CD14-positive monocyte (primary cell): Measurements from ENCODE around the gene TMEM184B. TPM values are rescaled to one million over a fixed set of nuclear protein-coding genes. Genes with fewer than 3 reads are reported as not detected.

Source experiments
- DNase-seq, 3 donors: peaks; one replicate each; pipeline ENCODE4 v3.0.0-alpha.2; 2011 to 2022
- H2AFZ ChIP-seq: 2 replicates; pipeline ENCODE4 v1.6.0; 2012; ENCODE audit warnings: mild to moderate bottlenecking, low read depth, low read length, inconsistent platforms; ENCODE audit not compliant: insufficient read depth, poor library complexity, severe bottlenecking
- H3K27ac ChIP-seq, 2 donors: 1 replicate in 1 of 2; 2 replicates in 1 of 2; pipeline ENCODE4 v1.5.1; 2012 to 2013; ENCODE audit warnings: low read length in 2 of 2, control low read depth in 1 of 2, inconsistent platforms in 1 of 2, low read depth in 1 of 2, mild to moderate bottlenecking in 1 of 2
- H3K27me3 ChIP-seq, 2 donors: one replicate each; pipeline versions ENCODE4 v1.6.0 to v1.6.1; 2011 to 2013; ENCODE audit warnings: low read length in 2 of 2; ENCODE audit not compliant: control insufficient read depth in 2 of 2, insufficient read depth in 2 of 2
- H3K36me3 ChIP-seq, 2 donors: replicated peaks in 1 of 2; 1 replicate in 1 of 2; 2 replicates in 1 of 2; pipeline versions ENCODE4 v1.5.1 to v1.6.1; 2012 to 2013; ENCODE audit warnings: low read length in 2 of 2, control low read depth in 1 of 2, inconsistent platforms in 1 of 2, mild to moderate bottlenecking in 1 of 2; ENCODE audit not compliant: insufficient read depth in 2 of 2, control insufficient read depth in 1 of 2
- H3K4me1 ChIP-seq, 2 donors: 1 replicate in 1 of 2; 2 replicates in 1 of 2; pipeline versions ENCODE4 v1.5.1 to v1.6.1; 2012 to 2013; ENCODE audit warnings: low read length in 2 of 2, control low read depth in 1 of 2, inconsistent platforms in 1 of 2, mild to moderate bottlenecking in 1 of 2, moderate library complexity in 1 of 2; ENCODE audit not compliant: insufficient read depth in 2 of 2, control insufficient read depth in 1 of 2
- H3K4me2 ChIP-seq: replicated peaks from 2 replicates; pipeline ENCODE3; 2012; ENCODE audit warnings: low read length, moderate library complexity, mild to moderate bottlenecking; ENCODE audit not compliant: poor library complexity, severe bottlenecking; ENCODE audit errors: extremely low read depth
- H3K4me3 ChIP-seq, 3 experiments: fragments of 200-600 bp in 1 of 3; sonication (generic) in 1 of 3; replicated peaks in 1 of 3; 1 replicate in 2 of 3; 2 replicates in 1 of 3; pipeline ENCODE4 v1.5.1; 2011 to 2013; ENCODE audit warnings: low read length in 3 of 3, mild to moderate bottlenecking in 3 of 3, control low read depth in 2 of 3, low read depth in 2 of 3, inconsistent platforms in 1 of 3, moderate library complexity in 1 of 3
- H3K79me2 ChIP-seq: 2 replicates; pipeline ENCODE4 v1.6.0; 2012; ENCODE audit warnings: mild to moderate bottlenecking, control low read depth, inconsistent platforms, low read length, moderate library complexity; ENCODE audit not compliant: insufficient read depth
- H3K9ac ChIP-seq: 2 replicates; pipeline ENCODE4 v1.6.0; 2017; ENCODE audit warnings: low read length, mild to moderate bottlenecking; ENCODE audit not compliant: insufficient read depth, poor library complexity, severe bottlenecking
- H3K9me3 ChIP-seq, 2 donors: replicated peaks in 1 of 2; 1 replicate in 1 of 2; 2 replicates in 1 of 2; pipeline versions ENCODE4 v1.5.1 to v1.6.1; 2012 to 2013; ENCODE audit warnings: low read length in 2 of 2, control low read depth in 1 of 2; ENCODE audit not compliant: control insufficient read depth in 1 of 2, insufficient read depth in 1 of 2
- H4K20me1 ChIP-seq: 2 replicates; pipeline ENCODE4 v1.6.0; 2012; ENCODE audit warnings: mild to moderate bottlenecking, low read length, control low read depth, moderate library complexity; ENCODE audit not compliant: insufficient read depth
- H3K27ac Mint-ChIP-seq, 7 donors: one replicate each; pipeline ENCODE4 v1.8.0; 2020; ENCODE audit warnings: mild to moderate bottlenecking in 7 of 7, mixed read lengths in 7 of 7, moderate library complexity in 6 of 7, inconsistent platforms in 2 of 7
- H3K27me3 Mint-ChIP-seq, 3 donors: one replicate each; pipeline ENCODE4 v1.8.0; 2021 to 2022; ENCODE audit warnings: low read depth in 3 of 3, mild to moderate bottlenecking in 3 of 3, mixed read lengths in 3 of 3, moderate library complexity in 3 of 3, inconsistent platforms in 1 of 3
- H3K36me3 Mint-ChIP-seq, 2 donors: one replicate each; pipeline ENCODE4 v1.8.0; 2020; ENCODE audit warnings: mixed read lengths in 2 of 2, inconsistent platforms in 1 of 2, mild to moderate bottlenecking in 1 of 2
- H3K4me1 Mint-ChIP-seq: one replicate; pipeline ENCODE4 v1.8.0; 2020; ENCODE audit warnings: mild to moderate bottlenecking, mixed read lengths
- H3K4me3 Mint-ChIP-seq, 2 donors: one replicate each; pipeline ENCODE4 v1.8.0; 2020; ENCODE audit warnings: mild to moderate bottlenecking in 2 of 2, mixed read lengths in 2 of 2, moderate library complexity in 1 of 2
- H3K9me3 Mint-ChIP-seq, 7 donors: one replicate each; pipeline ENCODE4 v1.8.0; 2020 to 2022; ENCODE audit warnings: mixed read lengths in 7 of 7, mild to moderate bottlenecking in 6 of 7, moderate library complexity in 6 of 7, inconsistent platforms in 2 of 7
- CTCF ChIP-seq: fragments of 200-600 bp; IDR thresholded peaks from one replicate; pipeline ENCODE4 v1.8.0; 2022; ENCODE audit warnings: antibody characterized with exemption, mild to moderate bottlenecking
- WGBS: methylation state at CpG from one replicate; pipeline ENCODE4 v1.1.5; 2013; ENCODE audit warnings: missing lambda C conversion rate; ENCODE audit not compliant: insufficient coverage; 5-methylcytosine and 5-hydroxymethylcytosine counted together
- intact Hi-C, 2 donors: fragments of 100-400 bp; cut with micrococcal nuclease; formaldehyde crosslinking; loops; one replicate each; pipeline versions ENCODE4 v1.15.0 to v1.15.1; 2023
- polyA plus RNA-seq, 3 donors: library from polyadenylated mRNA; depleted of rRNA in 1 of 3; unstranded in 2 of 3; stranded (reverse) in 1 of 3; fragments of 300-500 nt in 2 of 3; fragments of >200 nt in 1 of 3; fragmentation: Illumina TruSeq in 2 of 3; gene quantifications; 1 replicate in 2 of 3; 2 replicates in 1 of 3; pipeline ENCODE4 v1.2.3, GENCODE V29; 2012 to 2021

Gene TMEM184B
- polyA plus RNA-seq, 3 donors, result 7.4 to 17.7 (median 10.6) TPM

GRCh38 chr22:38286915-38287669 lies 14.3 kb upstream of the TMEM184B start:
- Mint-ChIP-seq H3K4me1 (peaks cover 14% of the 10 kb centered on the region), H3K9me3 (peaks cover 0 to 3% (median 0%) of the 10 kb centered on the region in 7 donors), H3K36me3 (peaks cover 4 to 8% of the 10 kb centered on the region in 2 donors), H3K27ac (peak overlapping the region in 1 of 7 donors; percentile 77), H3K27me3 (peaks cover 0 to 1% (median 0%) of the 10 kb centered on the region in 3 donors), H3K4me3 (no peak overlapping the region)
- no peak overlapping the region for H3K4me3 ChIP-seq
- no peaks in the 10 kb centered on the region for H3K79me2 ChIP-seq
- H3K4me2 ChIP-seq, result no peak overlapping the region
- H3K4me1 ChIP-seq, result peaks cover 0 to 5% of the 10 kb centered on the region in 2 donors
- no peaks in the 10 kb centered on the region for H4K20me1 ChIP-seq
- peaks cover 0 to under 1% of the 10 kb centered on the region in 2 donors for H3K36me3 ChIP-seq
- no peaks in the 10 kb centered on the region for H3K9me3 ChIP-seq
- no peak for TF ChIP-seq CTCF
- H2AFZ ChIP-seq, result no peak overlapping the region
- H3K27me3 ChIP-seq, result no peaks in the 10 kb centered on the region
- WGBS, result 100% methylated on average over 7 of the region's 11 CpGs
- no peak overlapping the region for H3K27ac ChIP-seq
- intact Hi-C loops, result no loop called here
- no peak for DNase-seq
- no peak overlapping the region for H3K9ac ChIP-seq

- Histone ChIP-seq H3K27ac (no peak overlapping the region), H3K36me3 (no peaks in the 10 kb centered on the region), H4K20me1 (no peaks in the 10 kb centered on the region), H3K27me3 (no peaks in the 10 kb centered on the region), H3K79me2 (no peaks in the 10 kb centered on the region), H3K4me2 (no peak overlapping the region), H3K9ac (no peak overlapping the region), H3K9me3 (no peaks in the 10 kb centered on the region), H3K4me3 (no peak overlapping the region), H2AFZ (no peak overlapping the region), H3K4me1 (peaks cover 0 to 1% of the 10 kb centered on the region in 2 donors)
- intact Hi-C loops, result no loop called here
- 100% methylated on average over 3 of the region's 8 CpGs for WGBS
- Mint-ChIP-seq H3K27me3 (peaks cover 0 to 1% (median 0%) of the 10 kb centered on the region in 3 donors), H3K4me1 (peaks cover 9% of the 10 kb centered on the region), H3K36me3 (no peaks in the 10 kb centered on the region), H3K27ac (peak overlapping the region in 1 of 7 donors; percentile 12), H3K4me3 (no peak overlapping the region), H3K9me3 (no peaks in the 10 kb centered on the region)
- no peak for TF ChIP-seq CTCF
- no peak for DNase-seq
Observed at GRCh38 chr22:38285018-38285417, 12.2 kb upstream of the TMEM184B start.
